ENCODE data around the gene CHTOP.

GRCh38 chr1:153688736-153689328 lies 55.0 kb downstream of the CHTOP start:
- TF ChIP-seq, protein P1, sequence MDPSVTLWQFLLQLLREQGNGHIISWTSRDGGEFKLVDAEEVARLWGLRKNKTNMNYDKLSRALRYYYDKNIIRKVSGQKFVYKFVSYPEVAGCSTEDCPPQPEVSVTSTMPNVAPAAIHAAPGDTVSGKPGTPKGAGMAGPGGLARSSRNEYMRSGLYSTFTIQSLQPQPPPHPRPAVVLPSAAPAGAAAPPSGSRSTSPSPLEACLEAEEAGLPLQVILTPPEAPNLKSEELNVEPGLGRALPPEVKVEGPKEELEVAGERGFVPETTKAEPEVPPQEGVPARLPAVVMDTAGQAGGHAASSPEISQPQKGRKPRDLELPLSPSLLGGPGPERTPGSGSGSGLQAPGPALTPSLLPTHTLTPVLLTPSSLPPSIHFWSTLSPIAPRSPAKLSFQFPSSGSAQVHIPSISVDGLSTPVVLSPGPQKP (IDR thresholded peaks at IDR 0.05; ENCODE audit: borderline replicate concordance, low read depth, low read length), result no peak
- TF ChIP-seq CTCF (conservative IDR thresholded peaks at IDR 0.05; ENCODE audit: low read depth, low read length) (no peak), POLR2A (IDR thresholded peaks at IDR 0.05; ENCODE audit: low read depth, low read length) (no peak), CEBPB (IDR thresholded peaks at IDR 0.05; ENCODE audit: low read depth, low read length) (no peak), RFX5 (IDR thresholded peaks at IDR 0.05; ENCODE audit: low read depth, low read length) (no peak), MXI1 (IDR thresholded peaks at IDR 0.05; ENCODE audit: borderline replicate concordance, low read depth, low read length) (no peak), CHD1 (IDR thresholded peaks at IDR 0.05; ENCODE audit: low read depth, low read length) (no peak), SMC3 (IDR thresholded peaks at IDR 0.05; ENCODE audit: low read depth, low read length) (no peak), RAD21 (IDR thresholded peaks at IDR 0.05; ENCODE audit: low read length) (no peak), MAFK (IDR thresholded peaks at IDR 0.05; ENCODE audit: low read depth, low read length) (no peak), RCOR1 (IDR thresholded peaks at IDR 0.05; ENCODE audit: insufficient replicate concordance, low read length) (no peak)
- TF ChIP-seq, protein P2, sequence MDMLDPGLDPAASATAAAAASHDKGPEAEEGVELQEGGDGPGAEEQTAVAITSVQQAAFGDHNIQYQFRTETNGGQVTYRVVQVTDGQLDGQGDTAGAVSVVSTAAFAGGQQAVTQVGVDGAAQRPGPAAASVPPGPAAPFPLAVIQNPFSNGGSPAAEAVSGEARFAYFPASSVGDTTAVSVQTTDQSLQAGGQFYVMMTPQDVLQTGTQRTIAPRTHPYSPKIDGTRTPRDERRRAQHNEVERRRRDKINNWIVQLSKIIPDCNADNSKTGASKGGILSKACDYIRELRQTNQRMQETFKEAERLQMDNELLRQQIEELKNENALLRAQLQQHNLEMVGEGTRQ (IDR thresholded peaks at IDR 0.05; ENCODE audit: low read depth, low read length), result no peak
